ENCODE data around the gene EGFL7.

DNA sequence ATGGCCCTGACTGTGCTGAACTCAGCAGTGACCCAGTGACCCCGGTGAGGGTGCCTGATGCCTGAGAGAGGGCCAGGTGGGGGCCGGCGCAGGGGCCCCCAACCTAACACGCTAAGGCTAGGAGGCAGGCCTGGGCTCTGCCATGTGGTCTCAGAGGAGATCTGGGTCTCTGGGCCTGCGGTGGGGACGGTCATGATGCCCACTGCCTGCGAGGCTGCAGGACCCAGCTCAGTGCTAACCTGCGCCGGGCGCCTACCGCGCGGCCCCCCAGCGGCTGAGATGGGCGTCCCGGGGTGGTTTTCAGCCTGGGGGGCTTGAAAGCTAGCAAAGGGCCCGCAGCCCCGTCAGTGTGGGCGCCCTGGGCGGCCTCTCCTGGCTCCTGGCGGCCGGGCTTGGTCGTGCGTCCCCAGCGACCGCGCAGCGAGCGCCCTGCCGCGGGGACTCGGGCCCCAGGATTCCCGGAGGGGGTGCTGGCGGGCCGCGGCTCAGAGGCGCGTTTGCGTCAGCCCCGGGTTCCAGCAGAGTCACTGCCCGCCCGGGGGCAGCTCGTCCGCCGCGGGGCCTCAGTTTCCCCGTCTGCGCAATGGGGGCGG lies 2.5 kb downstream of the EGFL7 start:
- TF ChIP-seq, protein P1, sequence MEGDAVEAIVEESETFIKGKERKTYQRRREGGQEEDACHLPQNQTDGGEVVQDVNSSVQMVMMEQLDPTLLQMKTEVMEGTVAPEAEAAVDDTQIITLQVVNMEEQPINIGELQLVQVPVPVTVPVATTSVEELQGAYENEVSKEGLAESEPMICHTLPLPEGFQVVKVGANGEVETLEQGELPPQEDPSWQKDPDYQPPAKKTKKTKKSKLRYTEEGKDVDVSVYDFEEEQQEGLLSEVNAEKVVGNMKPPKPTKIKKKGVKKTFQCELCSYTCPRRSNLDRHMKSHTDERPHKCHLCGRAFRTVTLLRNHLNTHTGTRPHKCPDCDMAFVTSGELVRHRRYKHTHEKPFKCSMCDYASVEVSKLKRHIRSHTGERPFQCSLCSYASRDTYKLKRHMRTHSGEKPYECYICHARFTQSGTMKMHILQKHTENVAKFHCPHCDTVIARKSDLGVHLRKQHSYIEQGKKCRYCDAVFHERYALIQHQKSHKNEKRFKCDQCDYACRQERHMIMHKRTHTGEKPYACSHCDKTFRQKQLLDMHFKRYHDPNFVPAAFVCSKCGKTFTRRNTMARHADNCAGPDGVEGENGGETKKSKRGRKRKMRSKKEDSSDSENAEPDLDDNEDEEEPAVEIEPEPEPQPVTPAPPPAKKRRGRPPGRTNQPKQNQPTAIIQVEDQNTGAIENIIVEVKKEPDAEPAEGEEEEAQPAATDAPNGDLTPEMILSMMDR (IDR thresholded peaks at IDR 0.05; ENCODE audit: low read depth, low read length, poor library complexity, severe bottlenecking), result no peak
- TF ChIP-seq EZH2phosphoT487 (IDR thresholded peaks at IDR 0.05; ENCODE audit: borderline replicate concordance, low read length), result no peak

Measured in DOHH2 (cell line).